GM13977 (cell line): ENCODE measurements around the gene ACTBL2.

ENCODE experiments used
- DNase-seq: peaks from one replicate; pipeline ENCODE4 v3.0.0; 2012; ENCODE audit warnings: low spot score
- in situ Hi-C: fragments of 300-500 bp; cut with MboI; formaldehyde crosslinking; loops from one replicate; pipeline ENCODE4 v1.12.0; 2022; ENCODE audit warnings: low sequenced_read_pairs, low pct_unique_long_range_greater_than_20kb, mixed read lengths, inconsistent platforms; ENCODE audit not compliant: unreplicated experiment
- TF ChIP-seq, protein P1 (sequence below): IDR thresholded peaks from 2 replicates; pipeline ENCODE4 v1.5.1; 2012; ENCODE audit warnings: mild to moderate bottlenecking, control low read depth; ENCODE audit not compliant: insufficient read depth; ENCODE audit errors: extremely low read depth, missing control alignments

The ACTBL2 gene

DNA sequence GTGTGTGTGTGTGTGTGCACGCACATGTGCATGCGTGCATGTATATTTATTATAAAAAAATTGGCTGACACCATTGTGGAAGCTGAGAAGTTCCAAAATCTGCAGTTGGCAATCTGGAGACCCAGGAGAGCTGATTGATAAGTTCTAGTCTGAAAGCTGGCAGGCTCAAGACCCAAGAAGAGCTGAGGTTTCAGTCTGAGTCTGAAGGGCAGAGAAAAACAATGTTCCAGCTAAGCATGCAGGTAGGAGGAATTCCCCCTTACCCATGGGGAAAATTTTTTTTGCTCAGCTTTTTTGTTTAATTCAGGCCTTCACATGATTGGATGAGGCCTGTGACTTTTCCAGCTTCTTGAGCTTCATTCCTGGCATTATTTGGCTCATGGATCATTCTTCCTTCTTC, 31.2 kb upstream of the ACTBL2 start:
- no peak for DNase-seq
- TF ChIP-seq, protein P1, sequence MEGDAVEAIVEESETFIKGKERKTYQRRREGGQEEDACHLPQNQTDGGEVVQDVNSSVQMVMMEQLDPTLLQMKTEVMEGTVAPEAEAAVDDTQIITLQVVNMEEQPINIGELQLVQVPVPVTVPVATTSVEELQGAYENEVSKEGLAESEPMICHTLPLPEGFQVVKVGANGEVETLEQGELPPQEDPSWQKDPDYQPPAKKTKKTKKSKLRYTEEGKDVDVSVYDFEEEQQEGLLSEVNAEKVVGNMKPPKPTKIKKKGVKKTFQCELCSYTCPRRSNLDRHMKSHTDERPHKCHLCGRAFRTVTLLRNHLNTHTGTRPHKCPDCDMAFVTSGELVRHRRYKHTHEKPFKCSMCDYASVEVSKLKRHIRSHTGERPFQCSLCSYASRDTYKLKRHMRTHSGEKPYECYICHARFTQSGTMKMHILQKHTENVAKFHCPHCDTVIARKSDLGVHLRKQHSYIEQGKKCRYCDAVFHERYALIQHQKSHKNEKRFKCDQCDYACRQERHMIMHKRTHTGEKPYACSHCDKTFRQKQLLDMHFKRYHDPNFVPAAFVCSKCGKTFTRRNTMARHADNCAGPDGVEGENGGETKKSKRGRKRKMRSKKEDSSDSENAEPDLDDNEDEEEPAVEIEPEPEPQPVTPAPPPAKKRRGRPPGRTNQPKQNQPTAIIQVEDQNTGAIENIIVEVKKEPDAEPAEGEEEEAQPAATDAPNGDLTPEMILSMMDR: no peak
- in situ Hi-C loops: no loop called here

DNA sequence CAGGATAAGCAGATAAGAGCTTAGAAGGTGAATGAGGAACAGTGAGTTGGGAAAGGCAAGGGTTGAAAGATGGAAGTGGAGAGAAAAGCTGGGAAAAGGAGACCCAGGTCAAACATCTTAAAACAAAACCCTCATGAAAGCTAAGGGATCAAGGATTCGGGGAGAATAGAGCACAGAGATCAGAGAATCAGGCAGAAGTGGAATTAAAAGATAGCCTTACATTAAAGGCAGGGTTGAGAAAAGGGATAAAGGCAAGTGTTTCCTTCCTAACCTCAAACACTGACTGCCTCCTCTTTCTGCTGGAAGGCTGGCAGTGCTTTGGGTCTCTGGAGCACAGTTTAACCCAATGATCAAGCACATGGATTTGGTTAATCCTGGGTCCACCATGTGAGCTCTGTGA, 28.7 kb upstream of the ACTBL2 start:
- TF ChIP-seq, protein P1: no peak
- no peak for DNase-seq
- in situ Hi-C loops: no loop called here

DNA sequence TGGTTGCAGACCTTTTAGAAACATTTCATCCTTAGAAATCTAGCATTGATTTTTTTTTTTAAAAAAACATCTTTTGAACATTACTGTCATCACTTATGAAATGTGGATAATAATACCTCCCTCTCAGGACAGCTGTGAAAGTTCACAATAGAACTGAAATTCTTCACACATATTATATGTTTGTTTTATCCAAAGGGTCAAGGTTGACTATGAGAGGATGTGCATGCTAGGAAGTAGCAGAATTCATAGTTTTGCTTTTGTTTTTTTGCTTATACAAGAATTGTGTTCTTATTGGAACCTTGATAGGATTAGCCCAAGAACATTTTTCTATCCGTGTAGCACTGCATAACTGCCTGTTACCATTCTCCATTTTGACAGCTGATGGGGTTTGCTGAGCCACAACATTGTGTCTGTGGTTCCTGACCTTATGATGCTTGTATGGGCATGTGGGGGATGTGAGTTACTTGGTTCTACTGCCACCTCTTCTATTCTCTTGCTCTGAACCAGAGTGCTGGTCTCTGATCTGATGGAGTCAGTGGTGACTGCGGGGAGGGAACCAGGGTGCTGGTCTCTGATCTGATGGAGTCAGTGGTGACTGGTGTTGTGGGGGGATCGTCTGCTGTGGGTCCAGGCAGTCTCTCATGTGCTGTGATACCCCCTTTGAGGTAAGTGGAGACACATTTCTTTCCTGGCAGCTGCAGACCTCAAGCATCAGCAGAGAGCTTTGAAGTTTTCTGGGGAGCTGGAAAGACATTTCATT, 27.1 kb upstream of the ACTBL2 start:
- in situ Hi-C loops: loop anchor here (10.0 kb wide), 1 partner anchor 945 kb away; no protein-coding TSS in a partner anchor
- TF ChIP-seq, protein P1: no peak
- no peak for DNase-seq

DNA sequence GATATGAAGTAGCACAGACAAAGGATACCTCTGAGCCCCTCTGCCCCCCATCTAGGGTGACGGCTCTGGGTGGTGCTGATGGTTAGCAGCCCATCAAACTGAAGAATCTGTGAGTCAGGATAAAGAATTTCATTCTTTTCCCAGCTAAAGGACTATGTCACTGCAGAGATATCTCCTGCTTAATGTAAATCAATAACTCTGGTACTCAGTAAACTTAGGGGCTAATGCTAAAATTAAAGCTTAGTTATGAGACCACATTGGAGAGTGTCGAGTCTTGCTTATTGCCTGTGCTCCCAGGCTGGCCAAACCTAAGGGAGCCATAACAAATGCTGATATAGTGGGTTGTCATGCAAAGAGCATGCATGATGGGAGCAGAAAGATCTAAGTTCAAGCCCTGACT, 25.6 kb upstream of the ACTBL2 start:
- TF ChIP-seq, protein P1: no peak
- DNase-seq: no peak
- in situ Hi-C loops: loop anchor here (10.0 kb wide), 1 partner anchor 947 kb away; no protein-coding TSS in a partner anchor

DNA sequence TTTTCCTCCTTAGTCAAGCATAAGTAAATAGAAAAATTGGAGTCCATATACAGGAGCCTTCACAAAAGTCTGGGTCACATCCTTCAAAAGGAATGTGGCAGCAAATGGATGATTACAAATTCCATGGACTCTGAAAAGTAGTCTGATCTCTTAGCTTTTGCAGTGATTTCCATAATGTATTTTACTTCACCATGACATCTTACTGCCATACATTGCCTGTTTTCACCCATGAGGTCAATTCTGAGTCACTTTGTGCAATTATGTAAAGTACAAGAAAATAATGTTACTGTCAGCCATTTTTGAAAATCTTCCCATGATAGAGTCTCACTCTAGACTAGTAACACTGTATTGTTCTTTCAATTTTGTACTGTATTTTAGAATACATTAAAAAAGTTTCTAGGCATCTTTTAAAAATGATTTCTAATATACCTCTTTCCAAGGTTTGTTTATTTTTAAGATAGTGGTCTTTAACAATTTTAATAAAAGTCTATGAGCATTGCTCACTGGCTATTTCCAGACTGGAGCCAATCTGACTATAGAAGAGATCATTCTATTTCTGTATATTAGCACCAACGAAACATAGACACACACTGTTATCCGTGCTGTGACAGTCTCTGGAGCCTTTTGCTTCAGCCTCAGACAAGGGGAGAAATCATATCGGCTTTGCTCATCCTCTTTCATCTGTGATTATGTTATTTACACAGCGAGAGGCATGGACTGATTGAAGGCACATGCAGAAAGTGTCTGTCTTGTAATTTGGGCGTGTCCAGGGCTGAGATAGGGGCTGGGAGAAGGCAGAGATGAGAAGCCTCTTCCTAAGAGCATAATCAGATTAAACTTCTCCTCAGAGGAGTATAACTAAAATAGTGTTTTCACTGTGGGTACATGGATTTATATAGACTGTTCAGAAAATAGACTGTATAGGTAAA, 22.9 kb upstream of the ACTBL2 start:
- DNase-seq: no peak
- TF ChIP-seq, protein P1: no peak
- in situ Hi-C loops: loop anchor here (10.0 kb wide), 1 partner anchor 949 kb away; no protein-coding TSS in a partner anchor

DNA sequence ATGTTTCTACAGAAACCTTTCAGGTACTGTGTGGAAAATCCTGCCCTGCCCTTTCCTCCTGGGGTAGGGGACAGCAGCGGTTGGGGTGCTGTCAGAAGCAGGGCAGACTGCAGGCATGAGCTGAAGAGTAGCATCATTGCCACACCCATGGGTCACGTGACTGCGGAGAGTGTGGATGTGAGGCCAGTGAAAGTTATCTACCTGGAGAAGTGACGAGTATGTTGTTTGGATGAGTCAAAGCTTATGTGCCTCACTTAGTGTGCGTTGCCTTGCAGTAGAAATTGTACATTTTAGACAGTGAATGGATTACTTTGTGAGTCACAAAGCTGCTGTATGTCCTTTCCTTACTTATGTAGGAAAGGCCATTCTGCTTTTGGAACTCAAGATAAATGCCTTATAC, 21.7 kb upstream of the ACTBL2 start:
- in situ Hi-C loops: loop anchor here (10.0 kb wide), 1 partner anchor 950 kb away; no protein-coding TSS in a partner anchor
- DNase-seq: no peak
- TF ChIP-seq, protein P1: no peak
